HEK293 (cell line): ENCODE results near the gene WDR64.

ENCODE experiments used
- CTCF ChIP-seq: fragments of 450-650 bp; formaldehyde crosslinking; IDR thresholded peaks from 2 replicates; pipeline ENCODE4 v1.5.1; 2016; ENCODE audit warnings: missing biosample characterization, missing genetic modification characterization
- REPIN1 ChIP-seq: fragments of 450-650 bp; formaldehyde crosslinking; IDR thresholded peaks from 2 replicates; pipeline ENCODE4 v1.5.1; 2017; ENCODE audit warnings: missing biosample characterization, missing genetic modification characterization, low read depth
- REST ChIP-seq: fragments of 450-650 bp; formaldehyde crosslinking; IDR thresholded peaks from 2 replicates; pipeline ENCODE4 v1.5.1; 2016; ENCODE audit warnings: missing biosample characterization, missing genetic modification characterization
- ZNF140 ChIP-seq: fragments of 450-650 bp; formaldehyde crosslinking; IDR thresholded peaks from 2 replicates; pipeline ENCODE4 v1.5.1; 2016; ENCODE audit warnings: missing biosample characterization, missing genetic modification characterization
- ZNF155 ChIP-seq: fragments of 450-650 bp; formaldehyde crosslinking; IDR thresholded peaks from 2 replicates; pipeline ENCODE4 v1.5.1; 2016; ENCODE audit warnings: missing biosample characterization, missing genetic modification characterization
- ZNF324 ChIP-seq: fragments of 450-650 bp; formaldehyde crosslinking; IDR thresholded peaks from 2 replicates; pipeline ENCODE4 v1.5.1; 2016; ENCODE audit warnings: missing biosample characterization, missing genetic modification characterization
- ZNF335 ChIP-seq: fragments of 450-650 bp; formaldehyde crosslinking; conservative IDR thresholded peaks from 2 replicates; pipeline ENCODE4 v1.5.1; 2016; ENCODE audit warnings: missing biosample characterization, missing genetic modification characterization
- ZNF354C ChIP-seq: fragments of 450-650 bp; formaldehyde crosslinking; IDR thresholded peaks from 2 replicates; pipeline ENCODE4 v1.5.1; 2016; ENCODE audit warnings: missing biosample characterization, missing genetic modification characterization, low read depth, borderline replicate concordance
- ZNF48 ChIP-seq: fragments of 450-650 bp; formaldehyde crosslinking; IDR thresholded peaks from 2 replicates; pipeline ENCODE4 v1.5.1; 2016; ENCODE audit warnings: missing biosample characterization, missing genetic modification characterization
- ZNF747 ChIP-seq: fragments of 450-650 bp; formaldehyde crosslinking; IDR thresholded peaks from 2 replicates; pipeline ENCODE4 v1.5.1; 2016; ENCODE audit warnings: missing biosample characterization, missing genetic modification characterization
- ZNF776 ChIP-seq: fragments of 450-650 bp; formaldehyde crosslinking; IDR thresholded peaks from 2 replicates; pipeline ENCODE4 v1.5.0; 2017; ENCODE audit warnings: missing biosample characterization, missing genetic modification characterization, borderline replicate concordance
- ZXDB ChIP-seq: fragments of 450-650 bp; formaldehyde crosslinking; IDR thresholded peaks from 2 replicates; pipeline ENCODE4 v1.5.1; 2016; ENCODE audit warnings: missing biosample characterization, missing genetic modification characterization

- no peak for TF ChIP-seq CTCF
- no peak for TF ChIP-seq ZNF140 (tag by site-specific recombination)
- TF ChIP-seq REST (tag by site-specific recombination): no peak
- no peak for TF ChIP-seq ZNF776 (tag by site-specific recombination)
- TF ChIP-seq ZNF335 (tag by site-specific recombination): no peak
- no peak for TF ChIP-seq ZNF48
- TF ChIP-seq ZNF155: no peak
- TF ChIP-seq ZNF324 (tag by site-specific recombination): no peak
- no peak for TF ChIP-seq ZNF354C
- no peak for TF ChIP-seq ZNF747 (tag by site-specific recombination)
- no peak for TF ChIP-seq ZXDB (tag by site-specific recombination)
- TF ChIP-seq REPIN1 (tag by site-specific recombination): no peak
Measured at GRCh38 chr1:241721011-241721410, 68.9 kb downstream of the WDR64 start.
